Left ventricle myocardium inferior (tissue), 1 donor: ENCODE data around the gene RAD23B. TPM values are rescaled to one million over a fixed set of nuclear protein-coding genes. Genes with fewer than 3 reads are reported as not detected.

ENCODE experiments used
- DNase-seq: peaks from one replicate; pipeline ENCODE4 v3.0.0-alpha.2; 2020
- H3K27ac ChIP-seq: fragments of 200-600 bp; replicated peaks from 2 replicates; pipeline ENCODE4 v1.8.0; 2021
- H3K27me3 ChIP-seq: fragments of 200-600 bp; 2 replicates; pipeline ENCODE4 v1.8.0; 2021; ENCODE audit warnings: low read depth
- H3K36me3 ChIP-seq: fragments of 200-600 bp; 2 replicates; pipeline ENCODE4 v1.8.0; 2021
- H3K4me1 ChIP-seq: fragments of 200-600 bp; 2 replicates; pipeline ENCODE4 v1.8.0; 2021
- H3K4me3 ChIP-seq: fragments of 200-600 bp; 2 replicates; pipeline ENCODE4 v1.8.0; 2021; ENCODE audit warnings: mild to moderate bottlenecking, moderate library complexity
- H3K9me3 ChIP-seq: fragments of 200-600 bp; replicated peaks from 2 replicates; pipeline ENCODE4 v1.8.0; 2021
- intact Hi-C: fragments of 100-400 bp; cut with micrococcal nuclease; formaldehyde crosslinking; loops from one replicate; pipeline ENCODE4 v1.11.0; 2022
- total RNA-seq: library from RNA; stranded (reverse); fragmentation: NEBNext Ultra II Directional; extraction: Animal tissue kit (Norgen Biotek cat#: 25700); gene quantifications from one replicate; pipeline ENCODE4 v1.2.1, GENCODE V29; 2021
- TF ChIP-seq, protein P1 (sequence below): fragments of 200-600 bp; IDR thresholded peaks from 2 replicates; pipeline ENCODE4 v1.8.0; 2021; ENCODE audit warnings: antibody characterized with exemption, mild to moderate bottlenecking, borderline replicate concordance
- donor health status: DM: no; HTN: yes; CAD: no; lungs with severe emphysema.

Gene RAD23B
- total RNA-seq, 1 donor from 2014 or later, result 104 TPM

DNA sequence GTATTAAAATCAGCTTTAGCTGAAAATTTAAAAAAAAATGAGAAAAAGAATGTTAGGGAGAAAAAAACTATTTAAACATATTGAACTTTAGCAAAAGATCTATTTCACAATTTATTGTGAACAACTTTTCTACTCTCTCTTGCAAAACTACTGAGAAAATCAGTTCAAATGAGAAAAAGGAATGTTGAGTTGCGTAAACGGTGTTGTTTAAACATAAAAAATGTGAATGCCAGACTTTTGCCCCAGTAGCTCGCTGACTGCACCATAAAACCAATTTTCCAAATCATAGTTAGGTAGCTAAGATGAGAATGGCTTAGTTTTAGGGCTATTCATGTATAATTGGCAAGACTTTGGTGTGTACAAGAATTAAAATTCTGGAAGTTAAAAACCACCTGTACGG lies 13.4 kb upstream of the RAD23B start:
- Histone ChIP-seq H3K27me3 (no peaks in the 10 kb centered on the region), H3K36me3 (no peaks in the 10 kb centered on the region), H3K4me1 (no peaks in the 10 kb centered on the region), H3K4me3 (no peak overlapping the region), H3K27ac (no peak overlapping the region), H3K9me3 (peaks cover 14% of the 10 kb centered on the region)
- intact Hi-C loops, result no loop called here
- TF ChIP-seq, protein P1, sequence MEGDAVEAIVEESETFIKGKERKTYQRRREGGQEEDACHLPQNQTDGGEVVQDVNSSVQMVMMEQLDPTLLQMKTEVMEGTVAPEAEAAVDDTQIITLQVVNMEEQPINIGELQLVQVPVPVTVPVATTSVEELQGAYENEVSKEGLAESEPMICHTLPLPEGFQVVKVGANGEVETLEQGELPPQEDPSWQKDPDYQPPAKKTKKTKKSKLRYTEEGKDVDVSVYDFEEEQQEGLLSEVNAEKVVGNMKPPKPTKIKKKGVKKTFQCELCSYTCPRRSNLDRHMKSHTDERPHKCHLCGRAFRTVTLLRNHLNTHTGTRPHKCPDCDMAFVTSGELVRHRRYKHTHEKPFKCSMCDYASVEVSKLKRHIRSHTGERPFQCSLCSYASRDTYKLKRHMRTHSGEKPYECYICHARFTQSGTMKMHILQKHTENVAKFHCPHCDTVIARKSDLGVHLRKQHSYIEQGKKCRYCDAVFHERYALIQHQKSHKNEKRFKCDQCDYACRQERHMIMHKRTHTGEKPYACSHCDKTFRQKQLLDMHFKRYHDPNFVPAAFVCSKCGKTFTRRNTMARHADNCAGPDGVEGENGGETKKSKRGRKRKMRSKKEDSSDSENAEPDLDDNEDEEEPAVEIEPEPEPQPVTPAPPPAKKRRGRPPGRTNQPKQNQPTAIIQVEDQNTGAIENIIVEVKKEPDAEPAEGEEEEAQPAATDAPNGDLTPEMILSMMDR, result no peak
- DNase-seq, result no peak

DNA sequence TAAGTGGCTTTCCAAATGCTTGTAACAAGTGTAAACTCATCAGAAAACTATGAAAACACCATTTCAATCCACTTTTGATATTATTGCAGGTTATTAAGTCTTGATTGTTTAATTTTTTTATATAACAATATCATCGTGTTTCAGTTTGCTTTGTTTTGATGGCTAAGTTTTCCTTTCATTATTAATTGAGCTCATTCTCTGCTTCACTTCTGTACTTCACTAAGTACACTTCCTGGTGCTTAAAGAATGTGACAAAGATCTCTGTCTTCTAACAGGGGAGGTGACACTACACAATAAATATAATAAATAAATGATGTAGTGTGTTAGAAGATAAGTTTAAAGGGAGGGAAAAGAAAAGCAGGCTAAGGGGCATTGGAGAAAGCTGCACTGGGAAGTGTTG lies 13.0 kb upstream of the RAD23B start:
- intact Hi-C loops, result no loop called here
- Histone ChIP-seq H3K9me3 (peaks cover 10% of the 10 kb centered on the region), H3K36me3 (no peaks in the 10 kb centered on the region), H3K4me3 (no peak overlapping the region), H3K27me3 (no peaks in the 10 kb centered on the region), H3K4me1 (peaks cover under 1% of the 10 kb centered on the region), H3K27ac (no peak overlapping the region)
- TF ChIP-seq, protein P1, result no peak
- DNase-seq, result no peak

DNA sequence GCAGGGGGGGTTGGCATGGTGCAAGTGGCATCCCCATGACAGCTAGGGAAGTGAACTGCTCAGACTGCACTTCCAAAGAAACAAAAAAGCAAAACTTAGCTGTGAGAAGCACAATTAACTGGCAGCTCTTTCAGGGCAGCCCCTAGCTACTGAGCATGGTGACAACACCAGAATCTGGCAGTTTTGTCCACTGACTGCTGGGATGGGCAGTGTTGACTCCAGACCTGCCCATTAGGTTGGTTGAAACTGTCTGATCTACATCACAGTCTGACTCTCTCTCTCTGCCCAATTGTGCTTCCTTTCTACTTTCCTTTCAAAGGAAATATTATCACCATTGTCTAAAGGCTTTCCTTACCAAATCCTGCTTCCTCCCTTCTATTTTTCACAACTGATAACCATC lies 12.5 kb upstream of the RAD23B start:
- DNase-seq, result no peak
- intact Hi-C loops, result no loop called here
- Histone ChIP-seq H3K4me1 (peaks cover 5% of the 10 kb centered on the region), H3K9me3 (peaks cover 5% of the 10 kb centered on the region), H3K4me3 (no peak overlapping the region), H3K27ac (no peak overlapping the region), H3K27me3 (no peaks in the 10 kb centered on the region), H3K36me3 (no peaks in the 10 kb centered on the region)
- TF ChIP-seq, protein P1, result no peak

DNA sequence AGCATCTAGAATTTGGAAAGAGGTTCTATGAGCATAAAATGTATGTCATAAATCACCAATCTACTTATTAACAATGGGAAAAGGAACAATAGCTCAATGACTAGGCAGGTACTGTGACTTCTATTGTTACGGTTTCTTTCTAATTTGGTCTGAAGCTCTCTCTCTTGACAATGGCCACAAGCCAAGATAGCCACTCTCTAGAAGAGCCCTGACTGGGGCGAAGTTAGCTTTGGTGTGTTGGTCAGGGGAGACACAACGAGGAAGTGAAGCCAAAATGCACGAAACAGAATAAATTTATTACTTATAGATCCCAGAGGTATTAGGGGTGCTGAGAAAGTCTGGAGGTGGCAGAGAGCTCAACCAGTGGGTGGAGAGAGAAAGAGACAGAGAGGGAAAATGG lies 9.4 kb upstream of the RAD23B start:
- Histone ChIP-seq H3K27me3 (no peaks in the 10 kb centered on the region), H3K9me3 (no peaks in the 10 kb centered on the region), H3K4me3 (no peak overlapping the region), H3K36me3 (no peaks in the 10 kb centered on the region), H3K4me1 (peaks cover 20% of the 10 kb centered on the region), H3K27ac (no peak overlapping the region)
- TF ChIP-seq, protein P1, result no peak
- no peak for DNase-seq
- intact Hi-C loops, result no loop called here

DNA sequence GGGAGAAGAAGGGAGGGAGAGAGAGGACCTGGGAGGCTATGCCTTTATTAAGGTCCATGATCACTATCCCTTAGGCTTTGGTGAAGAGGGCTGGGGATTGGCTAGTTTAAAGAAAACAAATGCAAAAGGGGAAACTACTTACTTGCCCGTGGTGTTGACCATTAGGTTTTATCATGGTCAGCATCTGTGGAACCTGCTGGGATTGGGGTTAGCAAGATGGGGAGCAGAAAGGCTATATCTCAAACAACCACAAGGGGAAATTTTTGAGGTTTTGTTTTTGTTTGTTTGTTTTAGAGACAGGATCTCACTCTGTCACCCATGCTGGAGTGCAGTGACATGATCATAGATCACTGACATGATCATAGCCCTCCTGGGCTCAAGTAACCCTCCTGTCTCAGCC lies 9.0 kb upstream of the RAD23B start:
- Histone ChIP-seq H3K4me1 (peaks cover 20% of the 10 kb centered on the region), H3K36me3 (no peaks in the 10 kb centered on the region), H3K27ac (no peak overlapping the region), H3K9me3 (no peaks in the 10 kb centered on the region), H3K4me3 (no peak overlapping the region), H3K27me3 (no peaks in the 10 kb centered on the region)
- intact Hi-C loops, result no loop called here
- DNase-seq, result no peak
- TF ChIP-seq, protein P1, result no peak

DNA sequence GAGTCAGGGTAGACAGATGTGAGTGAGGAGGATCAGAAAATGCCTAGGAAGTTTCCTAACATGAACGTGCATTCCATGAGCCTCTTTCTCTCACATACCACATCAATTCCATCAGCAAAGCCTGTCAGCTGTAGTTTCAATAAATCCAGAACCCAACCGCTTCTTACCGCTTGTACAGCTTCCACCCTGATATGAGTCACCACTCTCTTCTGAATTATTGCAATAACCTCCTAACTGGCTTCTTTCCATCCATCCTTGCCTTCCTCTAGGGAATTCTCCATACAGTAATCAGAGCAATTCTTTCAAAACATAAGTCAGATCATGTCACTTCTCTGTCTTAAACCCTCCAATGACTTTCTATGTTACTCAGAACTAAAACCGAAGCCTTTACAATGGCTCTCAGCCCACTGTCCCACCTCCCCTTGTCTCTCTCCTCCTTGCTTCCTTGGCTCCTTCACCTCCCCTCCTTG lies 8.1 kb upstream of the RAD23B start:
- Histone ChIP-seq H3K4me3 (no peak overlapping the region), H3K27ac (no peak overlapping the region), H3K36me3 (no peaks in the 10 kb centered on the region), H3K9me3 (no peaks in the 10 kb centered on the region), H3K4me1 (peaks cover 20% of the 10 kb centered on the region), H3K27me3 (no peaks in the 10 kb centered on the region)
- intact Hi-C loops, result no loop called here
- TF ChIP-seq, protein P1, result no peak
- no peak for DNase-seq
